Endothelial cell of umbilical vein (primary cell): Measurements from ENCODE around the gene MAP3K1.

Experiments
- CTCF ChIP-seq, 2 donors: IDR thresholded peaks; 1 replicate in 1 of 2; 2 replicates in 1 of 2; pipeline ENCODE4 v1.5.1; 2011; ENCODE audit warnings: low read length in 2 of 2, mild to moderate bottlenecking in 2 of 2, moderate library complexity in 2 of 2, control low read depth in 1 of 2, inconsistent platforms in 1 of 2, low read depth in 1 of 2; ENCODE audit not compliant: insufficient read depth in 1 of 2; ENCODE audit errors: extremely low read depth in 1 of 2
- EZH2 ChIP-seq: IDR thresholded peaks from 2 replicates; pipeline ENCODE4 v1.6.1; 2012; ENCODE audit warnings: borderline replicate concordance, low read depth, mild to moderate bottlenecking, moderate library complexity, low read length, inconsistent platforms; ENCODE audit not compliant: severe bottlenecking
- GATA2 ChIP-seq: IDR thresholded peaks from 2 replicates; pipeline ENCODE4 v1.7.0; 2011; ENCODE audit warnings: low read depth, mild to moderate bottlenecking, moderate library complexity, mixed read lengths, low read length; ENCODE audit not compliant: insufficient read length, insufficient read depth
- JUN ChIP-seq: IDR thresholded peaks from 2 replicates; pipeline ENCODE4 v1.6.1; 2011; ENCODE audit warnings: borderline replicate concordance, low read depth; ENCODE audit not compliant: insufficient read length, insufficient read depth
- MYC ChIP-seq: IDR thresholded peaks from one replicate; pipeline ENCODE4 v1.6.1; 2011; ENCODE audit warnings: mild to moderate bottlenecking, low read depth, low read length
- POLR2A ChIP-seq: IDR thresholded peaks from 2 replicates; pipeline ENCODE4 v1.6.1; 2012; ENCODE audit warnings: low read depth, mild to moderate bottlenecking, control low read depth, low read length
- POLR2AphosphoS5 ChIP-seq: IDR thresholded peaks from 2 replicates; pipeline ENCODE4 v1.6.1; 2012; ENCODE audit warnings: low read depth, mild to moderate bottlenecking, control low read depth, low read length, moderate library complexity; ENCODE audit not compliant: insufficient read depth
- TF ChIP-seq, protein P1 (sequence below): IDR thresholded peaks from 2 replicates; pipeline ENCODE4 v1.6.1; 2011; ENCODE audit not compliant: insufficient read depth, insufficient read length

- TF ChIP-seq CTCF (IDR thresholded peaks at IDR 0.05; ENCODE audit: extremely low read depth in 1 of 2, insufficient read depth in 1 of 2, low read depth in 1 of 2, low read length in 2 of 2) (no peak), POLR2A (no peak), EZH2 (no peak), POLR2AphosphoS5 (no peak), JUN (no peak), GATA2 (no peak), MYC (no peak)
- TF ChIP-seq, protein P1, sequence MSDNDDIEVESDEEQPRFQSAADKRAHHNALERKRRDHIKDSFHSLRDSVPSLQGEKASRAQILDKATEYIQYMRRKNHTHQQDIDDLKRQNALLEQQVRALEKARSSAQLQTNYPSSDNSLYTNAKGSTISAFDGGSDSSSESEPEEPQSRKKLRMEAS: no peak
Observed at GRCh38 chr5:56850423-56850822, 35.1 kb downstream of the MAP3K1 start.
